Measurements from ENCODE around the gene JUN. TPM values are rescaled to one million over a fixed set of nuclear protein-coding genes. Genes with fewer than 3 reads are reported as not detected.

Gene JUN
- total RNA-seq, 1 experiment from 2014 or later: 14.2 TPM

- DNase-seq: no peak
- Histone ChIP-seq H3K79me1 (ENCODE audit: insufficient read depth, low read depth, low read length, poor library complexity, severe bottlenecking) (no peaks in the 10 kb centered on the region), H3K56ac (ENCODE audit: insufficient read length, low read depth, low read length) (no peak overlapping the region), H2AFZ (ENCODE audit: low read length) (no peak overlapping the region), H2BK120ac (ENCODE audit: low read depth, low read length, poor library complexity, severe bottlenecking) (no peak overlapping the region), H3K27ac (ENCODE audit: insufficient read length, low read depth, low read length) (no peak overlapping the region), H3K14ac (ENCODE audit: insufficient read depth, low read length) (no peak overlapping the region), H3K4ac (ENCODE audit: low read depth, low read length) (no peak overlapping the region), H3K79me2 (ENCODE audit: insufficient read depth, low read length) (no peaks in the 10 kb centered on the region), H4K5ac (ENCODE audit: insufficient read length, low read depth, low read length) (no peak overlapping the region), H2BK12ac (ENCODE audit: insufficient read length, low read depth, low read length) (no peak overlapping the region), H2BK15ac (ENCODE audit: low read depth, low read length) (no peak overlapping the region), H2BK20ac (ENCODE audit: low read depth, low read length, poor library complexity, severe bottlenecking) (no peak overlapping the region), H3K18ac (ENCODE audit: insufficient read length, low read depth, low read length) (no peak overlapping the region), H2AK5ac (ENCODE audit: insufficient read length, low read length) (no peak overlapping the region), H3T11ph (ENCODE audit: low read length) (no peak overlapping the region), H3K4me1 (ENCODE audit: insufficient read depth, low read length) (no peaks in the 10 kb centered on the region), H4K8ac (replicated peaks; ENCODE audit: insufficient read length, low read depth, low read length) (no peak overlapping the region), H2BK5ac (ENCODE audit: insufficient read length, low read length) (no peak overlapping the region), H3K9me3 (ENCODE audit: control insufficient read depth, low read depth, low read length) (no peaks in the 10 kb centered on the region), H4K91ac (ENCODE audit: insufficient read length, low read depth, low read length) (no peak overlapping the region), H3K27me3 (ENCODE audit: insufficient read depth, low read length) (no peaks in the 10 kb centered on the region; the same call in 1 of the 2 replicates), H3K23me2 (ENCODE audit: insufficient read length, low read depth, low read length, poor library complexity, severe bottlenecking) (no peaks in the 10 kb centered on the region), H3K9ac (ENCODE audit: extremely low read depth, insufficient read length, low read length) (no peak overlapping the region), H3K4me2 (ENCODE audit: insufficient read depth, insufficient read length, low read length) (no peak overlapping the region), H3K23ac (ENCODE audit: insufficient read length, low read depth, low read length) (no peak overlapping the region), H4K20me1 (ENCODE audit: control insufficient read depth, insufficient read depth, insufficient read length) (no peaks in the 10 kb centered on the region)
- H3K4me3 Mint-ChIP-seq: no peak overlapping the region
- no peak for TF ChIP-seq CTCF (conservative IDR thresholded peaks at IDR 0.05)
- no peaks in the 10 kb centered on the region for H3K36me3 Mint-ChIP-seq (ENCODE audit: insufficient read depth in 1 of 3, low read depth in 3 of 3)
- no peak overlapping the region for H3K27ac Mint-ChIP-seq
- no CpG with 5 or more reads among the region's 1 CpG for WGBS (ENCODE audit: extremely low coverage, insufficient read length, low lambda C conversion rate)
- H3K4me1 Mint-ChIP-seq: peaks cover 4 to 6% of the 10 kb centered on the region in 2 experiments; a peak in 3 of 4 replicates
- no peaks in the 10 kb centered on the region for H3K27me3 Mint-ChIP-seq (ENCODE audit: low read depth)
- no peaks in the 10 kb centered on the region for H3K9me3 Mint-ChIP-seq
Measured at GRCh38 chr1:58774027-58774426, 9.8 kb downstream of the JUN start.

All from H9 (cell line).